Suprapubic skin (tissue), 4 donors: Measurements from ENCODE around the gene DSCAML1. TPM values are rescaled to one million over a fixed set of nuclear protein-coding genes. Genes with fewer than 3 reads are reported as not detected.
A peak's percentile ranks its signal among the peaks of the same experiment; 100 is the strongest.
"Not testable (repeated sequence)": the region's sequence is repeated elsewhere in the genome, so short reads cannot be mapped to it uniquely, and the experiment has no call there.

ENCODE experiments used
- DNase-seq, 2 donors: peaks; one replicate each; pipeline ENCODE4 v3.0.0-alpha.2; 2019; ENCODE audit warnings: low spot score in 2 of 2
- H3K27ac ChIP-seq: fragments of 200-600 bp; sonication (generic); one replicate; pipeline ENCODE4 v1.5.1; 2019
- H3K27me3 ChIP-seq: fragments of 200-600 bp; sonication (generic); one replicate; pipeline ENCODE4 v1.5.1; 2019
- H3K36me3 ChIP-seq: fragments of 200-600 bp; sonication (generic); one replicate; pipeline ENCODE4 v1.5.1; 2019
- H3K4me1 ChIP-seq: fragments of 200-600 bp; sonication (generic); one replicate; pipeline ENCODE4 v1.5.1; 2019
- H3K4me3 ChIP-seq: fragments of 200-600 bp; sonication (generic); one replicate; pipeline ENCODE4 v1.5.1; 2019; ENCODE audit warnings: mild to moderate bottlenecking
- H3K9me3 ChIP-seq: fragments of 200-600 bp; sonication (generic); one replicate; pipeline ENCODE4 v1.5.1; 2019
- CTCF ChIP-seq, 2 donors: fragments of 200-600 bp in 1 of 2; fragments of 450-650 bp in 1 of 2; sonication (generic) in 1 of 2; IDR thresholded peaks; one replicate each; pipeline ENCODE4 v1.5.1; 2016 to 2019; ENCODE audit warnings: antibody characterized with exemption in 2 of 2, mild to moderate bottlenecking in 1 of 2, moderate library complexity in 1 of 2
- EP300 ChIP-seq: sonication (generic); formaldehyde crosslinking; IDR thresholded peaks from one replicate; pipeline ENCODE4 v1.6.1; 2017; ENCODE audit warnings: antibody characterized with exemption
- POLR2A ChIP-seq, 2 donors: fragments of 450-650 bp; IDR thresholded peaks; one replicate each; pipeline ENCODE4 v1.6.1; 2017; ENCODE audit warnings: antibody characterized with exemption in 2 of 2, mild to moderate bottlenecking in 2 of 2, moderate library complexity in 2 of 2
- POLR2AphosphoS5 ChIP-seq, 3 donors: sonication (generic); formaldehyde crosslinking; IDR thresholded peaks; one replicate each; pipeline ENCODE4 v1.6.1; 2017; ENCODE audit warnings: antibody characterized with exemption in 3 of 3
- WGBS: methylation state at CpG from one replicate; pipeline ENCODE4 v1.1.5; 2018; 5-methylcytosine and 5-hydroxymethylcytosine counted together
- total RNA-seq, 4 donors: library from RNA; depleted of rRNA; stranded (reverse); fragments of >200 nt; gene quantifications; one replicate each; pipeline ENCODE4 v1.1.0, GENCODE V29; 2016

The DSCAML1 gene
- total RNA-seq, 4 donors from 2014 or later: 0.11 to 0.24 (median 0.21) TPM; not detected in 1

GRCh38 chr11:117398618-117399017 is 398.4 kb downstream of the DSCAML1 start:
- WGBS: 100% methylated on average over 2 of the region's 2 CpGs
- Histone ChIP-seq H3K9me3 (peaks cover 10% of the 10 kb centered on the region), H3K36me3 (peaks cover 54% of the 10 kb centered on the region)
- not testable (repeated sequence) for H3K27me3 ChIP-seq, H3K4me3 ChIP-seq, H3K4me1 ChIP-seq, H3K27ac ChIP-seq
- DNase-seq: peak in 1 of 2 donors; percentile 48

- no peak overlapping the region for H3K27ac ChIP-seq
- 99% methylated on average over 8 of the region's 8 CpGs for WGBS
- no peak overlapping the region for H3K4me3 ChIP-seq
- peaks cover 10% of the 10 kb centered on the region for H3K9me3 ChIP-seq
- no peaks in the 10 kb centered on the region for H3K27me3 ChIP-seq
- H3K36me3 ChIP-seq: peaks cover 70% of the 10 kb centered on the region
- TF ChIP-seq POLR2A (IDR thresholded peaks at IDR 0.05) (no peak), POLR2AphosphoS5 (IDR thresholded peaks at IDR 0.05) (no peak), EP300 (no peak), CTCF (IDR thresholded peaks at IDR 0.05) (no peak)
- H3K4me1 ChIP-seq: no peaks in the 10 kb centered on the region
- peak in 1 of 2 donors; percentile 52 for DNase-seq
These were observed 400.0 kb downstream of the DSCAML1 start for GRCh38 chr11:117396970-117397369.

GRCh38 chr11:117395476-117395875 is 401.5 kb downstream of the DSCAML1 start:
- Histone ChIP-seq H3K9me3 (peaks cover 10% of the 10 kb centered on the region), H3K36me3 (peaks cover 85% of the 10 kb centered on the region), H3K4me3 (no peak overlapping the region), H3K27ac (no peak overlapping the region), H3K4me1 (no peaks in the 10 kb centered on the region), H3K27me3 (no peaks in the 10 kb centered on the region)
- no peak for DNase-seq
- 86% methylated on average over 3 of the region's 4 CpGs for WGBS
- TF ChIP-seq EP300 (no peak), POLR2AphosphoS5 (IDR thresholded peaks at IDR 0.05) (no peak), CTCF (IDR thresholded peaks at IDR 0.05) (no peak), POLR2A (IDR thresholded peaks at IDR 0.05) (no peak)

- peaks cover 85% of the 10 kb centered on the region for H3K36me3 ChIP-seq
- 93% methylated on average over 5 of the region's 14 CpGs for WGBS
- no peak overlapping the region for H3K27ac ChIP-seq
- TF ChIP-seq CTCF (IDR thresholded peaks at IDR 0.05) (no peak), POLR2AphosphoS5 (IDR thresholded peaks at IDR 0.05) (no peak)
- H3K27me3 ChIP-seq: no peaks in the 10 kb centered on the region
- no peak for DNase-seq
- H3K9me3 ChIP-seq: peaks cover 10% of the 10 kb centered on the region
- no peaks in the 10 kb centered on the region for H3K4me1 ChIP-seq
- no peak overlapping the region for H3K4me3 ChIP-seq
These were observed 402.6 kb downstream of the DSCAML1 start for GRCh38 chr11:117394221-117394925.

DNA sequence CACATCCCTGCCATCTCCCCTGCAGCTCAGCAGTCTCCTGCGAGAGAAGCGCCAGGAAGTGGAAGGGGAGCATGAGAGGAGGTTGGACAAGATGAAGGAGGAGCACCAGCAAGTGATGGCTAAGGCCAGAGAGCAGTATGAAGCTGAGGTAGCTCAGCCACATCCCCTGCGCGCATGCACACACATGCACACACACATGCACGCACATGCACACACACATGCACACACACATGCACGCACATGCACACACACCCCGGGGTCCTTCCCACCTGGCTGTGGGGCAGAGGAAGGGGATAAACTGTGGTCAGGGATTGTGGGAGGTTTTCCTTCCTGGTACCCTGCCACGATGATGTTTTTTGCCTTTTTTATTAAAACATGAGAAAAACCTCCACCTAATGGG is 404.0 kb downstream of the DSCAML1 start:
- H3K27me3 ChIP-seq: no peaks in the 10 kb centered on the region
- H3K27ac ChIP-seq: no peak overlapping the region
- DNase-seq: no peak
- no peak overlapping the region for H3K4me3 ChIP-seq
- TF ChIP-seq POLR2A (IDR thresholded peaks at IDR 0.05) (no peak), CTCF (IDR thresholded peaks at IDR 0.05) (no peak), POLR2AphosphoS5 (IDR thresholded peaks at IDR 0.05) (no peak), EP300 (no peak)
- 93% methylated on average over 8 of the region's 8 CpGs for WGBS
- no peaks in the 10 kb centered on the region for H3K4me1 ChIP-seq
- no peaks in the 10 kb centered on the region for H3K9me3 ChIP-seq
- peaks cover 81% of the 10 kb centered on the region for H3K36me3 ChIP-seq
